ENCODE data around the gene LTK.

LTK gene

DNA sequence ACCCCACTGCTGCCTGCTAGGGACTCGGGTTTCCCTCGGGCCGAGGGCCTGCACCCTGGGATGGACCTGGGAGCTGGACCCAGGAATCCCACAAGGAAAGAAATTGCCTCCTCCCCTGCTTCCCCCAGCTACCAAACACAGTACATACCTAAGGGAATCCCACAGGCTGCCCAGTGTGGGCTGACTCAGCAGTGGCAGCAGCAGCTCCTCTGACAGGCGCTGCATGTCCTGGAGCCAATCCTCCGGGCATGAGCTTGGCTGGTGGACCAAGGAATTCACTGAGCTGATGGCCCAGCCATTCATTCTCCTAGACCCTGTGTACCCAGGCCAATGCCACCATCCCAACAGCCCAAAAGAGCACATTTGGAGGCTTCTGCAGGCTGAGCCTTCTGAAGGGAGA lies 9.5 kb upstream of the LTK start:
- no peak for DNase-seq

DNA sequence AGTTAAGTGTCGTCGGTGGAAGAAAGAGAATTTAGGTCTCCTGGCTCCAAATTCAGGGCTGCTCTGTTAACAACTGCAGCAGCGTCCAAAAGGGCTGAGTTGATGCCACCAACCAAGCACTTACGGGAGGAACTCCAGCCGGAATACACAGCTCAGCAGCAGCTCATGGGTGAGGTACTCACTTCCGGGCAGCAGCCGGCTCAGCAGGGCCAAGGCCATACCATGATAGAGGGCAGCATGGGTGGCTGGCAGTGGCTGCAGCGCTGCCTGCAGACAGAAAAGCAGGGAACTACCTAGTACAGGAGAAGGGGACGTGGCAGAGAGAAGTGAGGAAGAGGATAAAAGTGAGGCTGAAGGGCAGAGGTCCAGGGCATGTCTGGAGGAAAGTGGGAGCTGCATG lies 8.0 kb upstream of the LTK start:
- no peak for DNase-seq

DNA sequence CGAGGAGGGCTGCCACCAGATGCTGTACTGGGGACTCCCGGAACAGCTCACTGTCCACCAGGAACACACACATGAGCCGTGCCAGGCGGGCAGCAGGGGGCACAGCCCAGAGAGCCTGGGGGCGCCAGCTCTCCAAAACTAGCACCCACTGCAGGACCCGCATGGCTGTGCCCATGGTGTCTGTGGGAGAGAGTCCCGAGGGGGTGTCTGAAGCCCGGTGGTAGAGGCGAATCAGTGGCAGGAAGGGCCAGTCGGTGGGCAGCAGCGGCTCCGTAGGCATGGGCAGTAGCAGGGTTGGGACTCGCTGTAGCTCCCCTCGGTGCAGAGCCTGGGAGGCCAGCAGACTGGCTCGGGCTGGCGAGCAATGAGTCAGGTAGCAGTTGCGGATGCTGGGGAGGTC lies 7.0 kb upstream of the LTK start:
- no peak for DNase-seq

DNA sequence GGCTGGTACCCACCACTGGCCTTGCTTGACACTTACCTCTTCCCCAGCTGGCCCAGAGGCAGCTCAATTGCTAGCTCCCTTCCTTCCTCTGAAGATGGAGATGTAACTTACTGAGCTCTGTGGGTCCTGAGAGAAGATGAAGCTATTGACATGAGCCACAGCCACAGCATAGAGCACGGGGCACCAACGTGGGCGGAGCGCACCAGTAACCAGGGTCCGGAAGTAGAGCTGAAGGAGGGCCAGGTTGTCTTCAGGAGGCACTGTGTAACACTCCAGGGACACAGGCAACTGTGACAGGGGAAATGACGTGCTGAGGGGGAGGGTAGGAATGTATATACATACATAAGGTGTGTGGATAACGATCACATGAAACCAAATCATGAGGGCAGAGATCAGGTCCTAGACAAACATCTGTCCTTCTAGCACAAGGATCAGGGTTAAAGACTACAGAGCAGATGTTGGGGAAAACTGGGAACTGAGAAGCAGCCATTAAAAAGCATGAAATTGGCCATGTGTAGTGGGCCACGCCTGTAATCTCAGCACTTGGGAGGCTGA lies 4.3 kb upstream of the LTK start:
- DNase-seq: no peak

DNA sequence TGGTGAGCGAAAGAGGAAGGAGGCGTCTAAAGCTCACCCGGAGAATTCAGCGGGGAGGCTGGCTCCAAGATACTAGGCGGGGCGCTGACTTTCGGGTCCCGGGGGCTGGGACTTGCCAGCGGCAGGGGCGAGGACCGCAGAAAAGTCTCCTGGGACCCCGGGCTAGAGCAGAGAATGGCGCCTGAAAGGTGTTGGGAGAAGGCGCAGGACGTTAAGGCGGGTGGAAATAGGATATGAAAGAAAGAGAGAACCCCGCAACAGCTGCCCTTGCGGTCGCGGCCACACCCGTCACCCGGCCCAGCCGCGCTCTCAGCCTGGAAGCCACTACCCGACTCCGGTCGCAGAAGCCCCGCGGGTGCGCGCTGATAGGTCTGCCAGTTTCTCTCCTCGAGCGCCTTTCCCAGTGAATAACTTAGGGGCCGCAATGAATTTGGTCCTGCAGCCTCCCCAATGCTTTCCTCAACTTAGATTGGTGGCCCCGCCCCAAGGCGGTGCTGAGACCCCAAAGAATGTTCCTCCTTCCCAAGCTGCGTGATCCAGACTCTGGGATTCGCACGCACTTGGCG lies 604 bp downstream of the LTK start:
- DNase-seq: no peak

DNA sequence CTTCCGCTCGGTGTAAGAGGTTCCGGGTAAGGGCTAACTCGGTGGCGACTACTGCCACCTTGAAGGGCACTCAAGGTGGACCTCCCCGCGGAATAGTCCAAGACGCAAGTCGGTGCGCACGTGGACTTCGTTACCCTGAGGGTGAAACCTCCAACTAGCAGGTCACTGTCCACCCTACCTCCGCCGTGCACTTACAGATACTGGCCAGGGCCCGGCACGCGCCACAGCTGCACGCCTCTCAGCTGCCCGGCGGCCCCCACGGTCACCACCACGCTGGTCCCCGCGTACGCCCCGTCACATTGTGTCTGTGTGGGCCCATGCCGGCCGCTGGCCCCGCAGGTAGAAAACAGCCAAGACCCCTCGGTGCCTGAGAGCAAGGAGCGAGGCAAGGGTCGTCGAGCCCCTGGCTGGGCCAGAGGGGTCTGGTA lies 1.1 kb downstream of the LTK start:
- DNase-seq: no peak

DNA sequence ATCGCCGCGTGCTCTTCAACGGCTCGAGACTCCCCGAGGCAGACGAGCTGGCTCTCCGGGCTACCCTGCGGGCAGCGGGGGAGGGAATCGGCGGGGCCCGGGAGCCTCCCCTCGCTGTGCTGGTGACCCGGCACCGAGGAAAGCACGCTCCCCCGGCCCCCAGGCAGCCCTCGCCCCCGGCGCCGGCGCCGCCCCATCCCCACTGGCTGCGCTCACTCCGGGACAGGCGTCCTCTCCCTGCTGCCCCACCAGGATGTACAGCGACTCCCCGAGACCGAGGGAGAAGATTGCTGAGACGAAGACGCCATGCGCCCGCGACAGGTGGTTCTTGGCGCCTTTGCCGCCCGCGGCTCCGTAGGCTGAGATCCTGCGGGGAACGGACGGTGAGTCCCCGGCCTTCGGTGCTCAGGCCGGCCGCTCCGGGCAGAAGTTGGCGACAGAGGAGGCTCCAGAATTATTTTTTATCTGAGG lies 1.7 kb downstream of the LTK start:
- peak; percentile 29 for DNase-seq

DNA sequence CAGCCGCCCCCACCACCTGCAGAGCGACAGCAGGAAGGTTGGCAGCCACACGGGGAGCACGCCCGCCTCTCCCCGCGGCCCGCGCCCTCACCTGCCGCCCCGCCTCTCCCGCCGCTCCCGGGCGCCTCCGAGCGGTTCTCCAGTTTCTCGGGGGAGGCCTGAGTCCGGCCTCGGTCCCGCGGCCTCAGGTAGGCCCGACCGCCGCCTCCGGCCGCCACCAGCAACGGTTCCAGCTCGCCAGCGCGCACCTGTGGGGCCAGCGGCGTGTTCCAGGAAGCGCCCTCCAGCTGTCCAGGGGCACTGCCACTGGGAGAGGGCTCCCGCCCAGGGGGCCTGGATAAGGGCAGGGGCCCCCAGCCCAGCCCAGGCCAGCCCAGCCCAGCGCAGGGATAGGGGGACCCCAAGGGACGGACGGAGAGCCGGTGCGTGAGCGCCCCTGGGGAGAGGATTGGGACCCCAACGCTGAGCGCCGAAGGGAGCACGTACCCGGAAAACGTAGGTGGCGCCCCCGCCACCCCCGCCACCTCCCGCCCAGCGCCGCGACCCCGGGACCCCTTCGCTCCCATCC lies 2.2 kb downstream of the LTK start:
- no peak for DNase-seq

DNA sequence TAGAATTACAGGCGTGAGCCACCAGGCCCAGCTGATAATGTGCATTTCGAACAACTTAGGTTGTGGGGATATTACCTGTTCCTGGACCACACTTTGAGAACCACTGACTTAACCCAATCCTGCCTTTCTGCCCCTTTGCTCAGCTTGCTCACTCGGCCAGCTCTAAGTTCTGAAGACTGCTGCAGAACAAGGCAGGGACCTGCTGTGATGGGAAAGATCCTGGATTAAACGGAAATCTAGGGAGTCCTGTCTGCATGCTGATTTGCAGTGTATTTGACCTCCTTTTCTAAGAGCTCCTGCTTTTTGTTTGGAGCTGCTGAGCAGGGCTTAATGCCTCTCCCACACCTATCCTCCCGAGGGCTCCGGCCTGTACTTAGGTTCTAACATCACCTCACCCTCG lies 2.9 kb downstream of the LTK start:
- no peak for DNase-seq

DNA sequence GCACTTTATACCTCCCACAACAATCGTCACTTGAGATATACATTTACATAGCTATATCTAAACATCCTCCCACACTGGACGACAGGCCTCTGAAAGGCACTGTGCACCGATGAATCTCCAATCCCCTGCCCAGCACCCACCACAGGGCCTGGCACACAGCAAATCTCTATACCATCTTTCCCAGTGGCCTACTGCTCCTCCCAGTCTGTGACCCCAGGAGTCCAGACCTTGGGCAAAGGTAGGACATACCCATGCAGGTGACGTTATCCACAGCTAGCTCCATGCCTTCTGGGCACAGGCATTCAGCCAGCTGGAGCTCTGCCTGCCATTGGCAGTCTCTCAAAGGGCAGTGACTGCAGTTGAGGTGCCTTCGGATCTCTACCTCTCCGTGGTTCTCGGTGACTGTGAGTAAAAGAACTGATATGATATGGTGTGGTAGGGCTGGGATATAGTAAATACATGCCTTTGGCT lies 5.8 kb downstream of the LTK start:
- DNase-seq: no peak

DNA sequence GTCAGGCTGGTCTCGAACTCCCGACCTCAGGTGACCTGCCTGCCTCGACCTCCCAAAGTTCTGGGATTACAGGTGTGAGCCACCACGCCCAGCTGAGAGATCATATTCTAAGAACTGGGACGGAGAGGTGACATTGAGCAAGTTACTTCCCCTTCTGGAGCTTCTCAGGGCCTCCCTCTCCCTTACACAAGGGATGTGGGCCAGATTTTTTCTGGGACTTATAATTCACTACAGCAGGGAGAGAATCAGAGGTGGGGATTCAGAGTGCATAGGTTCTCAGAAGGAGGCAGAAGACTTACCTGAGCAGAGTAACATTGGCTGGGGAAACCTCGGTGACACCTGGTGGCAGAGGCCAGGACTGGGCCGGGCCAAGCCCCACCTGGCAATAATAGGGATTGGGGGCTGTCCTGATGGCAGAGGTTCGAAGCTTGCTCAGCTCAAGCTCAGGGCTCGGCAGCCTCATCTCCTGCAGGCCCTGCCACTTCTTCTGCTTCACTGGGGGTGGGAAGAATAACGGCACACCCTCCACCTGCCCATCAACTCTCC lies 6.8 kb downstream of the LTK start:
- no peak for DNase-seq

DNA sequence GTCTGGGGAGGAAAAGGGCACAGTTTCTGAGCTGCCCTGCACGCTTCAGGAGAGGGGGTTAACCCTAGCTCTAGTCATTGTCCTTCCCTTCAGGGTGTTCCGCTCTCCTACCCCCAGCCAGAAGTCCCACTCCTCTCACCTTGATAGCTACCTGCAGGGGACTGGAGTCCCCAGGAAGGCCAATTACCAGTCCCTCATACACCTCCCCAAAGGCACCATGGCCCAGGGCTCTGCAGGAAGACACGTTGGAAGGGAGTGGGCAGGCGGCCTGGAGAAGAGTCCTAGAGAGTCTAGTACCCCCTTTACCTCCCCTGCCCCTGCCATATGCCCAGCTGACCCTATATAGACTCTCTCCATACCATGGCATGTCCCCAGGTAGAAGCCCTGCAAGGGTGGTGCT lies 7.9 kb downstream of the LTK start:
- DNase-seq: no peak

DNA sequence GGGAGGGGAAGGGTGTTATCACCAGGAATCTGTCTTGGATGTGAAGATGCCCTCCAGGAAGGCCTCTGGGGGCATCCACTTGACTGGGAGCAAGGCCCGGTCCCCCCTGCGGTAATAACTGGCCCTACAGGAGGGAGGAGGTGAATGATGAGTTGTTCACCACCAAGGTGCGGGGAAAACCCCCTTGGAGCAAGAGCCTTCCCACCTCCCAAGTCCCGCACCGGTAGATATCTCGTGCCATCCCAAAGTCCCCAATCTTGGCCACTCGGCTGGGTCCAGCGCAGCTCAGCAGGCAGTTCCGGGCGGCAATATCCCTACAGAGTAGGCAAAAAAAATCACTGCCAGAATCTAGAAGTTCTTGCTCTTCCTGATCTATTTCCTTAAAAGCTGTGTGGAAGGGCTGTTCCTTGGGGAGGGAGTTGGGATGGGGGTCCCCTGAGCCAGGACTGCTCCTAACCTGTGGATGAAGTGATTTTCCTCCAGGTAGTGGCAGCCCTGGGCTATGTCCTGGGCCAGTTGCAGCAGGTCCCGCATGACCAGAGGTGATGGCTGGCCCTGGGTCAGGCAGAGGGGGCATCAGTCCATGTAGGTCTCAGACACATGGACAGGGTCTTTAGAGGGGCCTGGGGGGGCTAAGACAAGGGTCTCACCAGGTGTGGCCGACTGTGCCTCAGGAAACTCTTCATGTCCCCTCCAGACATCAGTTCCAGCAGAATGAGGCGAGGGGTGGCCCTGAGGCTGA lies 8.7 kb downstream of the LTK start:
- no peak for DNase-seq

DNA sequence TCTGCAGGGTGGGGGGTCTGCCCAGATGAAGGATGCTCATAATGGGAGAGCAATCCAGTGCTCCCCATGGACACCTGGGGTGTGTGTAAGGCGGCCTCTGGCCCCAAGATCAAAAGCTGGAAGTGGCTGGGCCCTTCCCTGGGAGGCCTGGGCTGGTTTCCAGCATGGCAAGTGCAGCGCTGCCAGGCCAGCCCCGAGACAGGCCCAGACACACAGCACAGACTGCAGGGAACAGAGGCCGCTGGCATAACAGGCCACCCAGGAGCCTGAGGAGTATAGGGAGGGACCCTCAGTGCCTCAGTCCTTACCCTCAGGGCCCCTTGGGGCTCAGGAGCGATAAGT lies 10.0 kb downstream of the LTK start:
- DNase-seq: no peak

DNA sequence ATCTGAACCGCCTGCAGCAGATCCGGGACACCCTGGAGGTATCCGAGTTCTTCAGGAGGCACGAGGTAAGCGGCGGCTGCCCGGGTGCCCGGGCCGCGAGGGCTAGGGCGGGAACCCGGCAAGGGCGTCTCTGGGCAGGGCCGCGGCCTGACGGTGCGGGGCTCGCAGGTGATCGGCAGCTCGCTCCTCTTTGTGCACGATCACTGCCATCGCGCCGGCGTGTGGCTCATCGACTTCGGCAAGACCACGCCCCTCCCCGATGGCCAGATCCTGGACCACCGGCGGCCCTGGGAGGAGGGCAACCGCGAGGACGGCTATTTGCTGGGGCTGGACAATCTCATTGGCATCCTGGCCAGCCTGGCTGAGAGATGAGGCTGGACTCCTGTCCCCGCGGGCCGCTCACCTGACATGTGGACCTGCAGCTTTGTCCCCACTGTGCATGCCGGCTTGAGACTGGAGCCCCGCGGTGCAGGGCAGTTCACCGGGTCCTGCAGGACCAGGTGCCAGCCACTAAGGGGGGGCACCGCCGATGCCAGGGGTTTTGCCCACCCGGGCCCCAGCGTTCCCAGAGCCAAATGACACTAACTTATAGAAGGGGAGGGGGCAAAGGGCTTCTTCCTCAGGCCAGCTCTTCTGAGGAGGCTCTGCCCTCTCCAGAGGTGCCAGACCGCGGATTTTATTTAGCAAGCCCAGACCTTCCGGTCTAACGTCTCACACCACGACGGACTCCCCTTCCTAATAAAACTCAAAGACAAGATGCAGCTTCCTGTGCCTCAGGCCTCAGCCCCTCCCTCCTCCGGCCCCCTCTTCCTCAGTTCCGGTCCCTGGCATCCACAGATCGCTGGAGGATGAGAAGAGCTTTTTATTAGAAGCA lies 10.6 kb downstream of the LTK start:
- DNase-seq: no peak

DNA sequence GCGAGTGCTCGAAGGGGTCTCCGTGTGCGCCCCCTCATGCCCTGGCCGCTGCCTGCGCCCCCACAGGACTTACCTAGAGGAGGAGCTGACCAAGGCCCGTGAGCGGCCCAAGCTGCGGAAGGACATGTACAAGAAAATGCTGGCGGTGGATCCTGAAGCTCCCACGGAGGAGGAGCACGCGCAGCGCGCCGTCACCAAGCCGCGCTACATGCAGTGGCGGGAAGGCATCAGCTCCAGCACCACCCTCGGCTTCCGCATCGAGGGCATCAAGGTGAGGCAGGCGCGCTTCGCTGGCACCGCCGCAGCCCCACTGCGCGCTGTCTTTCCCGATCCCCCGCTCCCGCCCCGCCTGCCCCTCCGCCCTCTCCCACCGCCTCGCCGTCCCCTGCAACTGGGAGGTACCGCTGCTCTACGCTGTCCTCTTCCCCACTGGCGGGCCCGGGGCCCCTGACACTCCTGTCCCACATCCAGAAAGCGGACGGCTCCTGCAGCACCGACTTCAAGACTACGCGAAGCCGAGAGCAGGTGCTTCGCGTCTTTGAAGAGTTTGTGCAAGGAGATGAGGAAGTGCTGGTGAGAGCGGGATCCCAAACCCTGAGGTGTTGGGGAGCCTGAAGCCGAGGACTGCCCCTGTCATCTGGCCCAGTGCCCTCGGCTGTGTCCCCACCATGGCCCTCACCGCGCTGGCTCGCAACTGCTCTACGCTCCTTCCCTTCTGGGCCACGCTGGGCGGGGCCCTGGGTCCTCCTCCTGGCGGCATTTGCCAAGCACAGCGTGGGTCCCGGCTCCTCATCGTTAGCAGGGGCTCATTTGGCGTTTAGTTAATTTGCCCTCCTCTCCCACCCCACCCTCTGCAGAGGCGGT lies 11.5 kb downstream of the LTK start:
- DNase-seq: peak; percentile 34

DNA sequence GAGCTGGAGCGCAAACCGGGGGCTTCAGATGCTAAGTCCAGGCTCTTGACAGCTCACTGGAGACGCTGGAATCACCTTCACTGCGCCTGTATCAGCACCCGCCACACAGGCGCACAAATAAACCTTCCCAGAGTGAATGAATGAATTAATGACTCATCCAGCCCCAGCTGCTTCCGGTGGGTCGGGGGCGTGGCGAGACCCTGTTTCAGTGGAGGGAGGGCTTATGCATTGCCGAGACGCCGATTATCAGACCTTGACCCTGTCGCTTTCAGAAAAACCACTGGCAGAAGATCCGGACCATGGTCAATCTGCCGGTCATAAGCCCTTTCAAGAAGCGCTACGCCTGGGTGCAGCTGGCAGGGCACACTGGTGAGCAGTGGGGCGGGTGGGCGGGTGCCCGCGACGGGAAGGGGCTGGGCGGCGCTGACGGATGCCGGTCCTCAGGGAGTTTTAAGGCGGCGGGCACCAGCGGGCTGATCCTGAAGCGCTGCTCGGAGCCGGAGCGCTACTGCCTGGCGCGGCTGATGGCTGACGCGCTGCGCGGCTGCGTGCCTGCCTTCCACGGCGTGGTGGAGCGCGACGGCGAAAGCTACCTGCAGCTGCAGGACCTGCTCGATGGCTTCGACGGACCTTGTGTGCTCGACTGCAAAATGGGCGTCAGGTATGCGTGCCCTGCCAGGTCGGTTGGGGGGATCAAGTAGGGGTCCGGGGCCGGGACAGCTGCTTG lies 12.3 kb downstream of the LTK start:
- peak; percentile 48 for DNase-seq

DNA sequence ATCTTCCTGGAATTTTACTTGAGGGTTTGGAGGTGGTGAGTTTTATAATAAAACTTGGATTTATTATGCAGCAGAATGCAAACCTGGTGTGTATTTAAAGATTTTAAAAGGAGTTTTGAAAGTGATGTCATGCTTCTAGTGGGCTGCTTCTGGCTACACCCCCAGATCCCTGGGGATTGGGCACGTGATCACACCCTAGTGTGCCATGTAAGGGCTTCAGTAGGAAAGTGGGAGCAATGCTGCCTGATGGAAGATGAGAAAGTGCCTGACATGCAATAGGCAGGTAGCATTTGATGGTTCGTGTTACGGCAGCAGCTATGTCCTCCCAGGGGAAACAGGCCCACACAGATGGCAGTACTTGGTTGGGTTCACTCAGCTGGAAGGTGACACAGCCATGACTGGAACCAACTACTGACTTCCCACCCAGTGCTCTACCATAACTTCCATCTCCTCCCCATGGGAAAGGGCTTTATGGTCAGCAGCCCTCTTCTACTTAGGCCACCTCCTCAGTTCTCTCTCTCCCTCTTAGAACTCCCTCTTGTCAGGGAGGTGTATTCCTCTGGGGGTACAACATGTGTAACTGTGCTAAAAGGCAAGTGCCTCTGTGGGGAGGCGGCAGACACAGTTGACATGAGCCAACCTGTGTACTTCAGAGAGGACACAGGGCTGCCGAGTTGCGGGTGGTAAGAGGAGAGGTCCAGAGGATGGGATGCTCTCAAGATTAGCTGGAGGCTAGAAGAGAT lies 14.3 kb downstream of the LTK start:
- no peak for DNase-seq

DNA sequence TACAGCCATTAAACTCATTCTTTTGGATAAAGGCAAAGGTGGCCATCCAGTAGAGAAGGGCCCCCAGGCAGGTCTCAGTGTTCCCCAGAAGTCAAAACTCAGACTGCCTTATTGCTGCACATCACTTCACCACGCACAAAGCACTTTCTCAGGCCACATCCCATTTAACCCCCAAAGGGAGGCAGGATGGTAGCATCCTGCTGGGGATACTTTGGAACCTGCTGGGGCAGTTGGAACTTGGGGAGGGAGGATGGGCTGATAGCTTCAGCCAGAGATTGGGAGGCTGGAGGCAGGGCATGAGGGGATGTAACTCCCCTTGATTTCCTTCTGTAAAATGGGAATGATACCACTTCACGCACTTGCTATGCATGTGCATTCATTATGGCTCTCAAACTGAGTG lies 15.0 kb downstream of the LTK start:
- DNase-seq: no peak
